Hematopoietic multipotent progenitor cell treated with erythropoietin and hydrocortisone succinate and interleukin-3 and kit ligand, for 17 days (in vitro differentiated cells): ENCODE measurements around the gene PID1.
"Not testable (repeated sequence)": the region's sequence is repeated elsewhere in the genome, so short reads cannot be mapped to it uniquely, and the experiment has no call there.

Experiments used
- DNase-seq: peaks from one replicate; pipeline ENCODE4 v3.0.0-alpha.2; 2015; ENCODE audit warnings: low spot score

Gene PID1

DNA sequence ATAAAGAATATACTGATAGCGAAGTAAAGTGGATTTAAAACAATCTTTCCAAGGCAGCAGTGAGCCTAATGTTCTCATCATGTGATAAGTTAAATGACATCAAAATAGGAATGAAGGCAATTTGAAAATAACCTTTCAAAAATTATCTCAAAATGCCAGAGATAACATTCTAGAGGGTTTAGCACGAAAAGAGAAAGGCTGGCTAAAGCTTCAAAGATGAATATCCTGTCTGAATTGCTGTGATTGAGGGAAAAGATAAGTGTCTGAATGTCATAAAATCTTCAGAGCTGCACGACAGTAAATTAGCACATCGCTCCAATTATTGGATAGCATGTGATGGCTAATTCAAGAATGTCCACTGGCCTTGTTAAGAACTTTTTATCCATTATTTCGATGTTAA lies 159.3 kb downstream of the PID1 start:
- DNase-seq, result no peak

DNA sequence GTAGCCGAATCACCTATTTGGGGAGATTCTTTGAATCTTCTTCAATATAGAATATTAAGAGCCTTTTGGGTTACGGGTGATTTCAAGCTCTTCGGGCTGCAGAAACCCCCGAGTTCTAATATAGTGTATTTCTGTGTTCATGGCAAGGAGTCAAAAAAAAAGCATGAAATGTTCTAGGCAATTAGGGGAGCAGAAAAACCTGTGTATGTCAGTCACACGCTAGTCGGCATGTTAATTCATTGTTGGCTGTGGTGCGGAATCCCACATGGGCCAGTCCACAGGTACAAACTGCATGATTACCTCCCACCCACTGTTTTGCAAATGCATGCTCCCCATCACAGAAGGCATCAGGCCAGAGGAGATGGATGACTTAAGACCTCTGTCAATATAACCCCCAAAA lies 161.9 kb downstream of the PID1 start:
- no peak for DNase-seq

DNA sequence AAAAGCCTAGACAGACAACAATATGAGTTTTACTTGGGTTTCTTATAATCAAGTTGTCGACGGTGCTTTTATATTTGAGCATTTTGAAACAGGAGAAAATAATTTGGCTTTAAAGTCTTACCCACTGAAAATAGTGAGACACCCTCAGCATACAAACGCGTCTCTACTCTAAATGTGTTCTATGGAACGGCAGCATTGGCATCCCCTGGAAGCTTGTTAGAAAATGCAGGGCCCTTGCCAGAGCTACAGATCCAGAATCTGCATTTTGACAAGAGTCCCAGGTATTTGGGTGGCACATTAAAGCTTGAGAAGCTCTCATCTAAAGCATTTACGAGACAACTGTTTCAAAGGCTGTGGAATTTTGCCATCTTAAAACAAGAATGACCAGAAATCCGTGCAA lies 163.5 kb downstream of the PID1 start:
- no peak for DNase-seq

DNA sequence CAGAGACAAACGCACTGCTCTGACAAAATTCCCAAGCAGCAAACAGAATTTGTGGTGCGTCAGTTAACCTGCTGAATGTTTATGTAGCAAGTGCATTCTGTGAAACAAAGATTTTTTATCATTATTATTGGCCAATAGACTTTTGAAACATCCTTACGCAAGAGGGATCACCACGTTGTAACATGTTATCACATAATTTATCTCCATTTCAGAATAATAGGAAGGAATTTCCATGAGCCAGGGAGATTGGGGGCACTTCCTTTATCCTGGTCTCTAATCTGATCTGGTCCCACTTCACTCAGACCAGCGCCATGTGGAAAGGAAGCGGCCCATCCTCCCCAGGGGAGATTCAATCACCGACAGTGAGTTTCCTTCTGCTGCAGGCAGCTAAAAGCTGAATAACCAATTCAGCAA lies 166.1 kb downstream of the PID1 start:
- DNase-seq, result no peak

DNA sequence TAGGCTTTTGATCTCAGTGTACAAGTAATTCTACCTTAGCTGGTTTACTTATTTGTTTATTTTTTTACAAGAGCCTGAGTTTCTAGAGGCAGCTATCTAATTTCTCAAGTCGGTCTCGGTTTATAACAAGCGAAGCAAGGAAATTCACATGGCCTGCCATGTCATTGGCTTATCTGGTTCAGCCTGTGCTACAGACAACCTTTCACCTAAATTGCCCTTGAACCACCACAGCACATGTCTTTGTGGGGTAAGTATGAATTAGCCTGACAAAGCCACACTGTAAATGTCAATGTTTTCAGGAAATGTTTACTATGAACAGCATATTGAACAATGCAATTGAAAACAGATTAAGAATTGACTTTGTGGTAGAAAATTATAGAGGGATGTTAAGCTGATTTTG lies 167.1 kb downstream of the PID1 start:
- DNase-seq, result no peak

DNA sequence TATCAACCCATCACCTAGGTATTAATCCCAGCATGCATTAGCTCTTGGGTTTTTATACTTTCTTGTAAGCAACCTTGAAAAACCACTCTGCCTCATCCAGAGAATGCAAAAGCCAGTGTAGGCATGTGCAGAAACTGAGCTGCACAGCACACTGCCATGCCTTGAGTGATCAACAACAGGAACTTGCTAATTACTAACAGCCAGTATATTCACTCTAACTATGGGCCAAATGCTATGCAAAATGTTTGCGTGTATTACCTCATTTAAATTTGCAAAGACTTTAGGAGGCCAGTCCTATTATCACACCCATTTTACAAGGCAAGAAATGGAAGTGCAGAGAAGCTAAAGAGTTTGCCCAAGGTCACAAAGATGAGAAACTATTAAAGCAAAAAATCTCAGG lies 169.8 kb downstream of the PID1 start:
- no peak for DNase-seq

DNA sequence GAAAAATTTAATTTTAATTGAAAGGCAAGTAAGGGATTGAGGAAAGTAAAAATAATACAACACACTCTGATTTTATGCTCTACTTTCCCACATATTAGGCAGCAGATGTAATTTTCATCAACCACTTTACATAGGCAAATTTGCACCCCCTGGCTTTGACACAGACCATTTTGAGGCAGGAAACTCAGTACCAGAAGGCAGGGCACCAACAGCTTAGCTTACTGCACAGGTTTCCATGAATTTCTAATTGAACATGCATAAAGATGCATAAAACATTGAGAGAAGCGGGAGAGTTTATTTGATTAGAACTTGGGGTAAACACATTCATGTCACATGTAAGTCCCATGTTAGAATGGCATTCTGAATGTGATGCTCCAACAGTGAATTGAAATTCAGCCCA lies 171.9 kb downstream of the PID1 start:
- DNase-seq, result no peak

DNA sequence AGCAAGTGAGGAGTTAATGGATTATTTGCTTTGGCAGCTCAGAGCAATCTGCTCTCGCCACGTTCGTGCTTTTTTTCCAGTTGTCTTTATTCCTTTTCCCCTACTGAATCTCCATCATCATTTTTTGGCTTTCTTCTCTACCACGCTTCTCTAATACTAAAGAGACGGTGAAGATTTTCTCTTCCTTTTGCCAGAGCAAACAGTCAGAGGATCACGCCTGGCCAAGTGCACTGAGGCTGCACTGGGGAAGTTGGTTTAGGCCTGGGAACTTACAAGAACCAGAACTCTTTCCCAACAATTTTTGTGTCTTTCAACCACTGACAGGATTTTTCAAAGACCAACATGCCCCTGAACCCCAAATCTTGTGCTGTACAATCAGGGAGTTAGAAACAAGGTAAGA lies 172.3 kb downstream of the PID1 start:
- DNase-seq, result no peak

DNA sequence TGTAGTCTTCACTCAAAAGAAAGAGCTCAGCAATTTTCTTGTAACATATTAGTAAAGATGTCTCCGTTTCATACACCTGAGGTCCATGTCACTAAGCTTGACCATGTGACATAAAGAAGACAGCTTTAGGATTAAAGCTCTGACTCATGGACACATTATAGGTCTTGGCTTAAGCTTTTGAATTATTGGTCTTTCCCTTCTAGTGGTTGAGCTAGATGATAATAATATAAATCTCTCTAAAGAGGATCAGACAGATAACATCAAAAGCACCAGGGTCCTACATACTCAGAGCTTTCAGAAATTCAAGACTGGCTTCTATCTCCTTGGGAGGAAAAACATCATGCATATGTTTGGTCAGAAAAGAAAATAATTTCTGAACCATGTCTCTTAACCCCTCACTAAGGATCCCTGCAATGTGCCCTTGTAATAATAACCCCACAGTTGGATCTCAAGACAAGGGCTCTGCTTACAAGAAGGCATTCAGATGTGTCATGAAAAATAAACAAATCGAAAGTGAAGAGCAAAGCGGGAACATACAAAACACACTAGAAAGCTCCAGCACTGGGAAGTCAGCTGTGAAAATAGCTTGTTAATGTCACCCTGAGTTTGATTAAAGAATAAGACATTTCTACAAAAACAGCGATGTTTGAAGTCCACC lies 174.5 kb downstream of the PID1 start:
- no peak for DNase-seq

DNA sequence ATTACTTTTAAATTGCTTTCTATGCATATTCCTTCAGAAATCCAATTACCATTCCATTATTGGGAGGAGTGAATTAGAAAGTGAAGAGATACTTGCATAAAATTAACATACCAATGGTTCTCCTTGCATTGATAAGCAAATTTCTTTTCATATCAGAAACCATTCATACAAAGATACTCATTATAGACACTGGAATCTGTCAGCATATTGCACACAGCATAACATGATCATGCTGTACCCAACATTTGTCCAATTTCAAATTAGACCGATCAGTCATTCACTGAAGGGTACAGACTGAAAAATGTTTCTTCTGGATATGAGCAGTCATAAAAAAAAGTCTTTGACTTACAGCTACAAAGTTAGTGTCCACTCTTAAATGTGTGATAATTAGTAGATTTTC lies 175.6 kb downstream of the PID1 start:
- no peak for DNase-seq

DNA sequence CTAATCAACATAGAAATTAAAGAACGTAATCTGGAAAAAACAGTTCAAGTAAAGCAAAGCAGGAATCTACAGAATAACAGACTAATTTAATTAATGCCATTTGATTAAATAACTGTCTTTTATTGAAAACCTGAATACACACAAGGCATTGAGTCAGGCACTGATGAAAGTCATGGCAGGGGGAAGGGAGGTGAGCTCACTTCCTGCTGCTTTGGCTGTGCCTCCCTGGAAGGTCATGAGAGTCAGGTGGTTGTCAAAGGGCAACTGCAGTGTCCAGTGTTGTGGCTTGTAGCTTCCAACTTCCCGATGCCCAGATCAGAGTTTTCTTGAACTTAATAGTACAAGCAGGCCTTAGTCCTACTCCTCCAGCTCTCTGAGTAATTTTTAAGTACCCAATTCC lies 180.9 kb downstream of the PID1 start:
- no peak for DNase-seq

DNA sequence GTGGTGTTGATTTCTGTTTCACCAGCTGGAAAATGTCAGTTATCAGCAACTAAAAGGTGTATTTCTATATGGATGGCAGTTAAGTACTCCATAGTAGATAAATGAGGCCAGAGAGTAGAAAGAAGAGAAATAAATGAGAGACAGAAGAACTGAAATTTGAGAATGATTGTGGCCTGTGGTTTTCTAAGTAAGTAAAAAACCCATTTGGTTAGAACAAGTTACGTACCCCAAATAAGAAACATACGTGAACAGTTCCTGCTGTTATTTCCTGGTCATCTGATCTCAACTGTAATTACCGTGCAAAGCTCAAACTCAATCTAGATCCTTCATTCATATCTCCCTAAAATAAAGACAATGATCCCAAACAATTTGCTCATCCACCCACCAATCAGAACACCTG lies 181.3 kb downstream of the PID1 start:
- DNase-seq, result no peak

DNA sequence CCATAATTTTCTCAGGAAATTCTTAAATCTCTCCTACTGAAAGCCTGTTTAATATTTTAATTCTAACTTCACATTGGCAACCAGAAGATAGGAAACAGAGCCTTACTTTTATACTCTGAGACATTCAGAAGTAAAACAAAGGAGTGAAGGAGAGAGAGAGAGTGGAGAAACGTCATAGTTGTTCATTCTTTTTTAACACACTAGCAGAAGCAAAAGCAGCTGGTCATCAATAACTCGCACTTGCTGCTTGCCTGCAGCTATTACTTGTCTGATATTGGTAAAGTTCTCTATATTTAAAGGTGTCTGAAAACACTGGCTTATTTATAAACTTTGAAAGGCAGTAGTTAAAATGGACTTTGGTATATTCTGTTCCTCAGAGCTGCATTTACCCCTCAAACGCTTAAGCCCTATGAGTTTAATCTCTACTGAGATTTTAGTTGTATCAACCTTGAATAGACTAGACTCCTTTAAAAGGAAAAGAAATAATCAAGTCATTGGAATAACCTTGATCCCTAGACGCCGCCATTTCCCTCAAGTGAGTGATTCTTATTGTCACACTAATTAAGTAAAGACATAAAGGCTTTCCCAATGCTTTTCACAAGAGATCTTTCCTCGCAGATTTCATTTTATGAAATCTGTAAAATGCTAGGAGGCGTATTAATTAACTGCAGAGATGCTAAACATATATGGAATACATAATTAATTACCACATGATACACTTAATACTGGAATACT lies 182.0 kb downstream of the PID1 start:
- DNase-seq, result no peak

DNA sequence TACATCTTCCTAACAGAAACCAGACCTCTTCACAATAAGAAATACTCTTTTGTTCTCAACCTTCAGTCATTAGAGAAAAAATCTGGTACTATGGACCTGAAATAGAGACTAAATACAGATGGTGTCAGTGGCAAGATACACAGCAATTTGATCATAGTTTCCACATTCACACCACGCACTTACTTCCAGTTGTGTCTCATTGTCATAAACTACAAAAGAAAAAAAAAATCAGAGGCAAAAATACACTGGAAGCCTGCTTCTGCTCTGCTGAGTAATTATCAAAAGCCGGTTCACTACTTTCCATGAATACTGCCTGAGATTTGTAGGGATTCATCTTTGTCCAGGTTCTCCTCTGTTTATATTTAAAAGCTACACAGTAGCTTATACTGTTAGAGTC lies 182.6 kb downstream of the PID1 start:
- DNase-seq, result no peak

DNA sequence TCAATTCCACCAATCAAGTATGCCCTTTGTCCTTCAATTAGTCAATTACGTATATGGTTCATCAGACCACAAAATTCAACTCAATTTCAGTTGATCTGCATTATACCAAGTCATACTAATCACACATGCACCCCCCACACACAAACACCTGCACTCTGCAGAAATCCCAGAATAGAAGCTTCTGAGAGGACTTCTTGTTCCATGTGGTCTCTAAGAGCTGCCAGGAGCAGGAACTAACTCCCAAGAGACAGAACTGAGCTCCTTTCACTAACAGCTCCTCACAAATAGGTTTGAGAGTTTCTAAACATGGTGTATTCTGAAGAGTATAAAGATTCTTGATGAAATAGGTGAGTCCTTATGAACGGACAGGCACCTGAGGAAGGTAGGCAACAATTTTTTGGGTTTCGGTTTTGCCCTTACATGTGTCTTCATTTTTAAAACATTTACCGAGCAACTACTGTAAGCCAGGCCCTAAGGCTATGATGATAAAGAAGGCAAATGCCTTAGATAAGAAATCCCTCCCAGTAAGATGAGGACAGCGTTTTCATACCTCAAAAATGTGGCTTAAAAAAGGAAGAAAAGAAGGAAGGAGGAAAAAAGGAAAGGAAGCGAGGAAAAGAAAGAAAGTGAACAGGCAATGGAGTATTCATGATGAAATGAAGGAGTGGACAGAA lies 183.1 kb downstream of the PID1 start:
- no peak for DNase-seq

DNA sequence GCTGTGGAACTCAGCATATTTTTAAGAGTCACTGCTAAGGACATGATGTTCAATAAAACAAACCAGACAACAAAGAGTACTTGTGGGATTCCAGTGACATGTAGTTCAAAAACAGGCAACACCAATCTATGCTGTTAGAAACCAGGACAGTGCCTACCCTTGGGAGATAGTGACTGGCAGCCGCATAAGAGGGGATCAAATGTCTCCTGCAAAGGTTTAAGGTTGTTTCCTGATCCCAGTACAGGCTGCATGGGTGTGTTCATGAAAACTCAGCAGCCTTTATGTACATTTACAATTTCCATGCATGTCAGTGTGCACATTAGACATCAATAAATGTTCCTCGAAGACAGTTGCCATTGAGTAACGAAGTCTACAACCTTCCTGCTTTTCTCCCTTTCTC lies 183.8 kb downstream of the PID1 start:
- no peak for DNase-seq

DNA sequence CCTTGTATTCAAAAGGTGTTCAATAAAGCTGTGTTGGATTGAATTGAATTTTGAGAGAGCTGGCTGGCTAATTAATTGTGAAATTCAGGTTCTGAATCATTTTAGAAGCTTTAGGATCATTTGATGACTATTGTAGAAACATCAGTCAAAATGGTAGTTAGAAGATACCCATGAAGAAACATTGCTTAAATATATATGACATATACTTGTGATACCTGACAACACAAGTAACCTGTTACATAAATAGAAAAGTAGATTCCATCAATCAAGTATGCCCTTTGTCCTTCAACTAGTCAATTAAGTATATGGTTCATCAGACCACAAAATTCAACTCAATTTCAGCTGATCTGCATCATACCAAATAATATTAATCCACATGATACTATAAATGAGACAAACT lies 185.6 kb downstream of the PID1 start:
- no peak for DNase-seq

DNA sequence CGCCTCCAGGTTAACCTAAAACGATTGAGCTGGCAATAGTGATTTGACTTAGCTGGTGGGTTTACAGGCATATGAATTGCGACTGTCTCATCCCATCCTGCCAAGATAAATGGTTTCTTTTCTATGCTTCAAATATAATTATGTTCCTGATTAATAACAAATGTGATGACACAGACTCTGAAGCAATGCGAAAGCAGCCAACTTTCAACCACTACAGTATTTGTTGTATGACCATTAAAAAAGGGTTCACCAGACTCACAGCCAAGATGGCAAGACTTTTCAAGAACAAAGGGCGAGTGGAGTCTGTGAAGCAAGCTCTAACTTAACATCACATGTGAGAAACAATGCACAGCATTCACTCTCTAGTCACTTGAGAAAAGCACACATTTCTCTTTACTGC lies 186.6 kb downstream of the PID1 start:
- no peak for DNase-seq

DNA sequence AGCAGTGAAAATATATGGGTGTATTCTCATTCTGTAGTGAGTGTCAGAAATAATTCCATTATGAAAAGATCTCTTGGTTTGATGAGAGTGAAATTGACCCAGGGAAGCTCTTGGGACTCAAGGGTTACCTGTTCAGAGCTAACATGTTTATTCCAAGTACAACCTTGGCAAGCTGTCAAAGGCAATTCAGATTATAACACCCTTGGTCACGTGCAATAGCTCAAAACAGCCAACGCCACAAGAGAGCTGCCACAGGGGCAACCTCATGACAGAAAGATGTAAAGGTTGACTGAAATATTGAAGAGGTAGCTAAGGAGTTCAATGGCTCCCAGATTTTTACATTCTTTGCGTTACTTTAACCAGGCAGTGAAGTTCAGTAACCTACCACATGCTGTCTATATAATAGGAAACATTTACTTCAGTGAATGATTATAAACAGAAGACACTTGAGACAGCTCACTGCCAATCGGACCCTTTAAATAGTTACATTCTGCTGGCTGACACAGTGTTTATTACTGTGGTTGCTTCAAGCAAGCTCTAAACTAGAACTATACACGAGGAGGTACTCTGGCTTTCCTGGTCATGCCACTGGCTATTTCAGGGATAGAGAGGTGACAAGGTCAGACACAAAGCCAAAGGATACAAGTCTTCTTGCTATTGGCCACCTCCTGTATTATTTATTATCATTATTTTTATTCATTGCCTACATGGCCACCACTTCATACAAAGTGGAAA lies 187.3 kb downstream of the PID1 start:
- DNase-seq, result no peak

DNA sequence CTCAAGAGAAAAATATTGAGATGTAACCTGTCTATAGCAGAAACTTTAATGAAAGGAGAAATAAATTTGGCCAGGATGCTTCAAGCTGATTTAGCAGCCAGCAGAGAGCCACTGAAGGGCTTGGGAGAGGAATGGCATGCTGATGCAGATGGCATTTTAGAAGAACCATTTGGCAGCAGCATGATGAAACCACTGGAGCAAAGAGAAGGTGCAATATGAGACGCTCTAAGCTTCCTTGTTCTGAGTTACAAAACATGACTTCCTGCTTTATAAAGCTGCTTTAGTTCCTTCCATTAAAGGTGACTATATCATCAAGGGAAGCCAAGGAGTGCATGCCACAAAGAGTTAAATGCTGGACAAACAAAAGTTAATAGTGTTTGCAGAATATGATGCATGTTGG lies 189.7 kb downstream of the PID1 start:
- no peak for DNase-seq

DNA sequence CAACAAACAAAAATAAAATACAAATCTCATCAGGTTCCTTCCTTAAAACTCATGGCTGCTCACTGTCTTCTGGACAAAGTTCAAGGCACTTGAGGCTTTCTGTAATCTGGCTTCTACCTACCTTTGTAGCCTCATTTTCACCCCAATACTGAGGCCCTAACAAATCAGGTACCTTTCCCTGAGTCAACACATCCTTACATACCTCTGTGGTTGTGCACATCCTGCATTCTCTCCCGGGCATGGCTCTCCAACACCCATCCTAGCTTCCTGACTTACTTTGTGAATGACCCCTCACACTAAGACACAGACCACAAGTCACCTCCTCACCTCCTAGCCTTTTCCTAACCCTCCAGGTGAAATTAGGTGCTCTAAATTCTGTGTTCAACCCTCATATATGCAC lies 190.9 kb downstream of the PID1 start:
- no peak for DNase-seq

DNA sequence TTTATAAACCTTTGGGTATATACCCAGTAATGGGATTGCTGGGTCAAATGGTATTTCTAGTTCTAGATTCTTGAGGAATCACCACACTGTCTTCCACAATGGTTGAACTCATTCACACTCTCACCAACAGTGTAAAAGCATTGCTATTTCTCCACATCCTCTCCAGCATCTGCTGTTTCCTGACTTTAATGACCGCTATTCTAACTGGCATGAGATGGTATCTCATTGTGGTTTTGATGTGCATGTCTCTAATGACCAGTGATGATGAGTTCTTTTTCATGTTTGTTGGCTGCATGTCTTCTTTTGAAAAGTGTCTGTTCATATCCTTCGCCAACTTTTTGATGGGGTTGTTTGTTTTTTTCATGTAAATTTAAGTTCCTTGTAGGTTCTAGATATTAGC lies 194.2 kb downstream of the PID1 start:
- DNase-seq, result not testable (repeated sequence)

DNA sequence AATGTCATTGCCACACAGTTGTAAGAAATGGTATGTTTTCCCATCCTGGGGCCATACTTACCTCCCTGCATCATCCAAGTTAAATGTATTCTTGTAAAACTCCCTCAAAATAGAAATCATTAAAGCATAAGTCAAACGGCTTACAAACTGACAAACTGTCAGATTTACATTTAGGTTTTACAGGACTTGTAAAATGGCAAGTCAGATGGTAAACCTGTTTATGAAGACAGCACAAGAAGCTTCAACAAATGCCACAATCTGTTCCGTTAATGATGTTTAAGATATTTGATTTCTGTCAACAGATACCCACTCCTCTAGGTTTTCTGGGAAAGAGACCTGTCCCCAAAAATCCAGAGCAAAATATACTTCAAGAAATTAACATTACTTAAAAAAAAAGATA lies 197.2 kb downstream of the PID1 start:
- no peak for DNase-seq
